ENCODE results near the gene NUMB.

The NUMB gene

DNA sequence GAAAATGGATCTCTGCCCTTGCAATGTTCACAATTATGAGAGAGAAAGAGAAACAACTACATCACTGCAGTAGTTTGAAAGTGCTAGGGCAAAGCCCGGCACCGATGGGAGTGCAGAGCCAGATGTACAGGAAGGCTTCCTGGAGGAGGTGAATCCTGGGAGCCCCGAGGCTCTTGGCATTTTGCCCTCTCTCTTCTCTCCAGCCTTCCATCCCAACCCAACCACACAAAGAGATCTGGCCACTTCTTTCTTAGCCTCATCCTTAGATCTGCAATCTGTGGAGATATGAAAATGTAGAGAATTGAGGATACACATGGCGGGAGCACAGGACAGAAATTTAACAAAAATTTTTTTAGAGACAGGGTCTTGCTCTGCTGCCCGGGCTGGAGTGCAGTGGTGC lies 224.3 kb downstream of the NUMB start:
- no peaks in the 10 kb centered on the region for H3K27me3 ChIP-seq (ENCODE audit: insufficient read depth, low read depth)
- peaks cover 9% of the 10 kb centered on the region for H3K4me1 ChIP-seq (ENCODE audit: low read depth, poor library complexity, severe bottlenecking)
- no peaks in the 10 kb centered on the region for H4K20me1 ChIP-seq (ENCODE audit: insufficient read depth)

DNA sequence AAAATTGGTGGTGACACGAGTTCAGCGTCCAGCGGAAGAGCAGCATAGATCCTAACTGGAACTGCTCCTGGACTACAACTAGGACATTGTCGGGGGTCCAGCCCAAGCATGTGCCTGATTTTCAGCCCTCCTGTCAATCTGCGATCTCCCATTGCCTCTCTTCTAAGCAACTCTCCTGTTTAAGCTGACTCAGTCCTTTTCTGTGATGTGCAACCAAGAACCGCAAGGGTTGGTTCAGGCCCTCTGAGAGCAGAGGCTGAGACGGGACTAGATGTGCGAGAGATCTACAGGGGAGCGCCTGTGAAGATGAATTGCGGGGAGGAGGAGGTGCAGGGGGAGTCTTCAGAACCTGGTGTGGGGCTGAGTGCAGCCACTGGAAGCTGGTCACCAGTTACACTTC lies 224.8 kb downstream of the NUMB start:
- Histone ChIP-seq H3K4me3 (IDR thresholded peaks at IDR 0.05; ENCODE audit: insufficient read depth, low read depth, low read length) (no peak overlapping the region), H3K9ac (no peak overlapping the region), H3K36me3 (ENCODE audit: insufficient read depth) (no peaks in the 10 kb centered on the region), H2AFZ (ENCODE audit: low read depth) (peak overlapping the region; percentile 26; the same call in 1 of the 2 replicates), H3K27me3 (ENCODE audit: insufficient read depth, low read depth) (no peaks in the 10 kb centered on the region), H3K79me2 (ENCODE audit: insufficient read depth, low read depth) (no peaks in the 10 kb centered on the region), H3K4me1 (ENCODE audit: low read depth, poor library complexity, severe bottlenecking) (peaks cover 9% of the 10 kb centered on the region), H3K4me2 (peak overlapping the region; percentile 25; the same call in 1 of the 2 replicates), H3K27ac (no peak overlapping the region), H4K20me1 (ENCODE audit: insufficient read depth) (no peaks in the 10 kb centered on the region)
- TF ChIP-seq, protein P1, sequence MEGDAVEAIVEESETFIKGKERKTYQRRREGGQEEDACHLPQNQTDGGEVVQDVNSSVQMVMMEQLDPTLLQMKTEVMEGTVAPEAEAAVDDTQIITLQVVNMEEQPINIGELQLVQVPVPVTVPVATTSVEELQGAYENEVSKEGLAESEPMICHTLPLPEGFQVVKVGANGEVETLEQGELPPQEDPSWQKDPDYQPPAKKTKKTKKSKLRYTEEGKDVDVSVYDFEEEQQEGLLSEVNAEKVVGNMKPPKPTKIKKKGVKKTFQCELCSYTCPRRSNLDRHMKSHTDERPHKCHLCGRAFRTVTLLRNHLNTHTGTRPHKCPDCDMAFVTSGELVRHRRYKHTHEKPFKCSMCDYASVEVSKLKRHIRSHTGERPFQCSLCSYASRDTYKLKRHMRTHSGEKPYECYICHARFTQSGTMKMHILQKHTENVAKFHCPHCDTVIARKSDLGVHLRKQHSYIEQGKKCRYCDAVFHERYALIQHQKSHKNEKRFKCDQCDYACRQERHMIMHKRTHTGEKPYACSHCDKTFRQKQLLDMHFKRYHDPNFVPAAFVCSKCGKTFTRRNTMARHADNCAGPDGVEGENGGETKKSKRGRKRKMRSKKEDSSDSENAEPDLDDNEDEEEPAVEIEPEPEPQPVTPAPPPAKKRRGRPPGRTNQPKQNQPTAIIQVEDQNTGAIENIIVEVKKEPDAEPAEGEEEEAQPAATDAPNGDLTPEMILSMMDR (conservative IDR thresholded peaks at IDR 0.05; ENCODE audit: low read depth, low read length) = no peak

More for the DNA sequence above, 224.3 kb downstream of the NUMB start:
- peak overlapping the region; percentile 26; the same call in 1 of the 2 replicates for H2AFZ ChIP-seq (ENCODE audit: low read depth)
- H3K27ac ChIP-seq = no peak overlapping the region
- no peaks in the 10 kb centered on the region for H3K36me3 ChIP-seq (ENCODE audit: insufficient read depth)
- H3K9ac ChIP-seq = no peak overlapping the region
- H3K4me3 ChIP-seq (IDR thresholded peaks at IDR 0.05; ENCODE audit: insufficient read depth, low read depth, low read length) = no peak overlapping the region
- TF ChIP-seq, protein P1 (conservative IDR thresholded peaks at IDR 0.05; ENCODE audit: low read depth, low read length) = no peak
- no peaks in the 10 kb centered on the region for H3K79me2 ChIP-seq (ENCODE audit: insufficient read depth, low read depth)
- H3K4me2 ChIP-seq = peak overlapping the region; percentile 25; the same call in 1 of the 2 replicates

DNA sequence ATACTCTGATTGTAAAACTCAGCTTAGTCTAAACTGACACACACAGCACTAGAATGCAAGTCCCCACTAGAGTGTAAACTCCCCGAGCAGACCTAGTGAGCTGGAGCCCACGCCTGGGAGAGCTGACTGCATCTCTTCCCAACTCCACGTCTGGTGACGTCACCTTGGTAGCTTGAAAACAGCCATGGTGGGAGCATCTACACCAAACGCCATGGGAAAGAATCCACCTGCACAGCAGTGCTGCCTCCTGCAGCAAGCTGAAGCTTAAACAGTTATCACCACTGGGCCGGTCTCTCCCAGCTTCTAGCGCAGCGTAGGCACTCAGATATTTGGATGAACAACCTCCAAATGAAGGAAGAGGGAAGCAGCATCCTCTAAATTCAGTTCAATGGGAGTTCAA lies 225.4 kb downstream of the NUMB start:
- no peak overlapping the region for H3K4me2 ChIP-seq
- no peaks in the 10 kb centered on the region for H3K27me3 ChIP-seq (ENCODE audit: insufficient read depth, low read depth)
- no peaks in the 10 kb centered on the region for H3K79me2 ChIP-seq (ENCODE audit: insufficient read depth, low read depth)
- TF ChIP-seq, protein P1 (conservative IDR thresholded peaks at IDR 0.05; ENCODE audit: low read depth, low read length) = no peak
- no peaks in the 10 kb centered on the region for H3K36me3 ChIP-seq (ENCODE audit: insufficient read depth)
- H4K20me1 ChIP-seq (ENCODE audit: insufficient read depth) = no peaks in the 10 kb centered on the region
- H3K4me1 ChIP-seq (ENCODE audit: low read depth, poor library complexity, severe bottlenecking) = peaks cover 9% of the 10 kb centered on the region
- no peak overlapping the region for H3K27ac ChIP-seq
- no peak overlapping the region for H3K9ac ChIP-seq
- H2AFZ ChIP-seq (ENCODE audit: low read depth) = no peak overlapping the region
- no peak overlapping the region for H3K4me3 ChIP-seq (IDR thresholded peaks at IDR 0.05; ENCODE audit: insufficient read depth, low read depth, low read length)

DNA sequence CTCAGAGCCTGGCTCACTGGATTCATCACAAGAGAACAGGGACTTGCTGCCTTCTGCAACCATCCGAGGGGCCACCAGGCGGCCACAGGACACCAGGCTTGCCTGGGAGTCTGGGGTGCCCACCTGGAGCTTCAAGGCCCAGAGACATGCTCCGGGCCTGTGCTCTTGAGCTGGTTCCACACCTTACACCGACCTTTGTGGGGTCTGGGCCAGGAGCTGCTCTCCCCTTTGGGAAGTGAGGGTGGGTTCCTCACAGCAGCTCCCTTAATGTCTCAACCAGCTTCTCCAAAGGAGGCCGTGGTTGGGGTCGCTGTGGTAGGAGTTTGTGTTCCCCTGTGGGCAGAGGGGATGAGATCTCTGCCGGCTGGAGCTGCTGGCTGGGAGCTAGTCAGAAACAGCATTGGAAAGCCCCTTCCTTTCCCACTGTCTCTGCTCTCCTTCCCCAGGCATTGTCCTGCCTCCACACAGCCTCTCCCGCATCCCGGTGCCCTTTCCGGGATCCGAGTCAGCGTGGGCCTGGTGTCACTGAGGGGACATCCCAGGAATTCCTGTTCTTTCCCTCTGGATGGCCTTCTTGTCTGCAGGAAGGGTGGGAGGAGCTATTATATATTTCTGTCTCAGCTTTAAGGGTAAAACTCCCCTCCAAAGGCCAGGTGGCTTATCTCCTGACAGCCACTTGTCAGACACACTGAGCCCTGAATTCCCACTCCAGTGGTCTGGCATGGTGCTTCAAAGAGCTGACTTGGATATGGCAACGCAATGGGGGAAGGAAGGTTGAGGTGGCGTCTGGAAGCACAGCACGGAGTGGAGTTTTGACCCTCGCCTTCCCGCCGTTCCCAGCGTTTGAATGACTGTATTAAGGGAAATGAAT lies 226.1 kb downstream of the NUMB start:
- H4K20me1 ChIP-seq (ENCODE audit: insufficient read depth) = no peaks in the 10 kb centered on the region
- peaks cover 9% of the 10 kb centered on the region for H3K4me1 ChIP-seq (ENCODE audit: low read depth, poor library complexity, severe bottlenecking)
- no peaks in the 10 kb centered on the region for H3K27me3 ChIP-seq (ENCODE audit: insufficient read depth, low read depth)
- no peak overlapping the region for H3K4me2 ChIP-seq
- no peak overlapping the region for H3K4me3 ChIP-seq (IDR thresholded peaks at IDR 0.05; ENCODE audit: insufficient read depth, low read depth, low read length)
- no peak overlapping the region for H3K9ac ChIP-seq
- TF ChIP-seq, protein P1 (conservative IDR thresholded peaks at IDR 0.05; ENCODE audit: low read depth, low read length) = no peak
- no peaks in the 10 kb centered on the region for H3K79me2 ChIP-seq (ENCODE audit: insufficient read depth, low read depth)
- no peaks in the 10 kb centered on the region for H3K36me3 ChIP-seq (ENCODE audit: insufficient read depth)
- H2AFZ ChIP-seq (ENCODE audit: low read depth) = no peak overlapping the region
- no peak overlapping the region for H3K27ac ChIP-seq
